Osteoblast (primary cell): Measurements from ENCODE around the gene SHMT2. TPM values are rescaled to one million over a fixed set of nuclear protein-coding genes. Genes with fewer than 3 reads are reported as not detected.
A peak's percentile ranks its signal among the peaks of the same experiment; 100 is the strongest.

Experiments
- DNase-seq: peaks from one replicate; pipeline ENCODE4 v3.0.0; 2011; ENCODE audit warnings: low spot score, mixed read lengths; ENCODE audit not compliant: insufficient read length; ENCODE audit errors: missing footprints
- H2AFZ ChIP-seq: 2 replicates; pipeline ENCODE4 v1.6.0; 2011; ENCODE audit warnings: mild to moderate bottlenecking, low read length
- H3K27ac ChIP-seq: 2 replicates; pipeline ENCODE4 v1.5.1; 2011; ENCODE audit warnings: mild to moderate bottlenecking, low read depth, low read length, moderate library complexity
- H3K27me3 ChIP-seq: 2 replicates; pipeline ENCODE4 v1.6.0; 2012; ENCODE audit warnings: mild to moderate bottlenecking, control low read depth, inconsistent platforms, low read length, moderate library complexity; ENCODE audit not compliant: insufficient read depth
- H3K36me3 ChIP-seq: 2 replicates; pipeline ENCODE4 v1.5.1; 2011; ENCODE audit warnings: mild to moderate bottlenecking, low read length, control low read depth, moderate library complexity; ENCODE audit not compliant: insufficient read depth
- H3K4me1 ChIP-seq: 2 replicates; pipeline ENCODE4 v1.5.1; 2011; ENCODE audit warnings: mild to moderate bottlenecking, low read length, control low read depth, moderate library complexity; ENCODE audit not compliant: insufficient read depth
- H3K4me2 ChIP-seq: 2 replicates; pipeline ENCODE4 v1.6.0; 2011; ENCODE audit warnings: mild to moderate bottlenecking, low read length; ENCODE audit not compliant: insufficient read depth
- H3K4me3 ChIP-seq: fragments of 200-600 bp; sonication (generic); 3 replicates; pipeline ENCODE4 v1.5.1; 2012; ENCODE audit warnings: mild to moderate bottlenecking, low read length, inconsistent platforms; ENCODE audit not compliant: insufficient read depth
- H3K79me2 ChIP-seq: 2 replicates; pipeline ENCODE4 v1.6.0; 2012; ENCODE audit warnings: mild to moderate bottlenecking, low read length, control low read depth, inconsistent platforms; ENCODE audit not compliant: insufficient read depth
- H3K9me3 ChIP-seq: 2 replicates; pipeline ENCODE4 v1.5.1; 2011; ENCODE audit warnings: low read depth, low read length, control low read depth
- H4K20me1 ChIP-seq: 2 replicates; pipeline ENCODE4 v1.6.0; 2012; ENCODE audit warnings: mild to moderate bottlenecking, low read length, control low read depth; ENCODE audit not compliant: insufficient read depth
- total RNA-seq: library from RNA; depleted of rRNA; stranded (reverse); fragments of >200 nt; gene quantifications from 2 replicates; pipeline ENCODE4 v1.2.3, GENCODE V29; 2012
- TF ChIP-seq, protein P1 (sequence below): IDR thresholded peaks from 2 replicates; pipeline ENCODE4 v1.5.1; 2011; ENCODE audit warnings: mild to moderate bottlenecking, low read depth, low read length, moderate library complexity; ENCODE audit errors: extremely low read depth

Gene SHMT2
- total RNA-seq, 1 donor = 408 TPM

DNA sequence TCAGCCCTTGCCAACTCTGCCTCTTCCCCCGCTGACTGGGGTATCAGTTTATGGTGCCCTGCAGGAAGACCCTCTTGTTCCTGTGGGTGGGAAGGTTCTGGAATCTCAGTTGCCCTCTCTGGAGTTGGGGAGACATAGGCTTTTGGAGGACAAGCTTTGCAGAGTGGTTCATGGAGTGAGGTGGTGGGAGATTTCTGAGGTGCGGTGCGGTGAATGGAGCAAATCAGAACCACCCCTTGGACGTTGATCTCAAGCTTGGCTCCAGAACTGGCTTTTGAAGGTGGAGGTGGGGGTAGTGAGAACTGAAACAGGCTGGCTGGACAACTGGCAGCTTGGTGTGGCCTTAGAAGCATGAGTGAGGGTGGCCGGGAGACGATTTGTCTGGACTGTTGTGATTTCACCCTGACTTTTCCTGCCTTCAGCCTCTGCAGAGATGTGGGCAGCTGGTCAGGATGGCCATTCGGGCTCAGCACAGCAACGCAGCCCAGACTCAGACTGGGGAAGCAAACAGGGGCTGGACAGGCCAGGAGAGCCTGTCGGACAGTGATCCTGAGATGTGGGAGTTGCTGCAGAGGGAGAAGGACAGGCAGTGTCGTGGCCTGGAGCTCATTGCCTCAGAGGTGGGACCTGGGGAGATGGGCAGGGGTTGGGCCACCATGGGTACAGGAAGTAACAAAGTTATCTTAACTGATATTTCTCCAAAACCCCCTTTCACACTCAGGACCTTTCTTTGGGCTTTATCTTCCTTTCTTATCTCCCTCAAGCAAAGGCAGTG, 1.1 kb downstream of the SHMT2 start:
- Histone ChIP-seq H3K27ac (peak overlapping the region; percentile 98), H4K20me1 (peaks cover 42% of the 10 kb centered on the region)
- no peak for DNase-seq

DNA sequence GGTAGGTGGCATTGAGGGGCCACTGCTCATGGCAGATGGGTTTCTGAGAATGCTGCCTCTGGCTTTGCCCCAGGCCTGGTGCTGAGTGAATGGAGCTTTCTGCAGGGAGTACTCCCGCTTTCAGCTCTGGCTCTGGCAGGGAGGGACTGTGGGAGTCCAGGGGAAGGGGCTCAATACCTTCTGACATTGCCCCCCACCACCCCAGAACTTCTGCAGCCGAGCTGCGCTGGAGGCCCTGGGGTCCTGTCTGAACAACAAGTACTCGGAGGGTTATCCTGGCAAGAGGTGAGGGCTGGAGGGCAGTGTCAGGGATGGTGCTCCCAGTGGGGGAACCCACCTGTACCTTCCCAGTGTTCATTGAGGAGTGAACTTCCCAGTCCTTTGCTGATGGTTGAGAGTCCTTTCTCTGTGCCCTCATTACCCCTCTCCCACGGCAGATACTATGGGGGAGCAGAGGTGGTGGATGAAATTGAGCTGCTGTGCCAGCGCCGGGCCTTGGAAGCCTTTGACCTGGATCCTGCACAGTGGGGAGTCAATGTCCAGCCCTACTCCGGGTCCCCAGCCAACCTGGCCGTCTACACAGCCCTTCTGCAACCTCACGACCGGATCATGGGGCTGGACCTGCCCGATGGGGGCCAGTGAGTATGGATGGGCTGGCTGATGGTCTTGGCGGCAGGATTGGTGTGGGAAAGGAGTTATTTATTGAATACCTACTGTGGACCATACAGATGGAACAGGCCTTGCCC, 1.9 kb downstream of the SHMT2 start:
- H3K36me3 ChIP-seq = peaks cover 37% of the 10 kb centered on the region
- peak overlapping the region; percentile 98 for H3K27ac ChIP-seq
- no peak overlapping the region for H2AFZ ChIP-seq
- H3K4me1 ChIP-seq = peaks cover 57% of the 10 kb centered on the region
- no peaks in the 10 kb centered on the region for H3K9me3 ChIP-seq
- DNase-seq = peak; percentile 73
- TF ChIP-seq, protein P1, sequence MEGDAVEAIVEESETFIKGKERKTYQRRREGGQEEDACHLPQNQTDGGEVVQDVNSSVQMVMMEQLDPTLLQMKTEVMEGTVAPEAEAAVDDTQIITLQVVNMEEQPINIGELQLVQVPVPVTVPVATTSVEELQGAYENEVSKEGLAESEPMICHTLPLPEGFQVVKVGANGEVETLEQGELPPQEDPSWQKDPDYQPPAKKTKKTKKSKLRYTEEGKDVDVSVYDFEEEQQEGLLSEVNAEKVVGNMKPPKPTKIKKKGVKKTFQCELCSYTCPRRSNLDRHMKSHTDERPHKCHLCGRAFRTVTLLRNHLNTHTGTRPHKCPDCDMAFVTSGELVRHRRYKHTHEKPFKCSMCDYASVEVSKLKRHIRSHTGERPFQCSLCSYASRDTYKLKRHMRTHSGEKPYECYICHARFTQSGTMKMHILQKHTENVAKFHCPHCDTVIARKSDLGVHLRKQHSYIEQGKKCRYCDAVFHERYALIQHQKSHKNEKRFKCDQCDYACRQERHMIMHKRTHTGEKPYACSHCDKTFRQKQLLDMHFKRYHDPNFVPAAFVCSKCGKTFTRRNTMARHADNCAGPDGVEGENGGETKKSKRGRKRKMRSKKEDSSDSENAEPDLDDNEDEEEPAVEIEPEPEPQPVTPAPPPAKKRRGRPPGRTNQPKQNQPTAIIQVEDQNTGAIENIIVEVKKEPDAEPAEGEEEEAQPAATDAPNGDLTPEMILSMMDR = no peak
- H3K4me2 ChIP-seq = peak overlapping the region; percentile 96
- H3K4me3 ChIP-seq = peak overlapping the region; percentile 84
- H3K27me3 ChIP-seq = peaks cover 3% of the 10 kb centered on the region
- peaks cover 45% of the 10 kb centered on the region for H4K20me1 ChIP-seq
- H3K79me2 ChIP-seq = peaks cover 38% of the 10 kb centered on the region

More for the DNA sequence above, 1.1 kb downstream of the SHMT2 start:
- Histone ChIP-seq H3K4me3 (peak overlapping the region; percentile 84), H2AFZ (peak overlapping the region; percentile 52), H3K36me3 (peaks cover 37% of the 10 kb centered on the region), H3K9me3 (no peaks in the 10 kb centered on the region), H3K4me2 (peak overlapping the region; percentile 96), H3K27me3 (no peaks in the 10 kb centered on the region), H3K4me1 (peaks cover 57% of the 10 kb centered on the region), H3K79me2 (peaks cover 38% of the 10 kb centered on the region)
- TF ChIP-seq, protein P1 = no peak

DNA sequence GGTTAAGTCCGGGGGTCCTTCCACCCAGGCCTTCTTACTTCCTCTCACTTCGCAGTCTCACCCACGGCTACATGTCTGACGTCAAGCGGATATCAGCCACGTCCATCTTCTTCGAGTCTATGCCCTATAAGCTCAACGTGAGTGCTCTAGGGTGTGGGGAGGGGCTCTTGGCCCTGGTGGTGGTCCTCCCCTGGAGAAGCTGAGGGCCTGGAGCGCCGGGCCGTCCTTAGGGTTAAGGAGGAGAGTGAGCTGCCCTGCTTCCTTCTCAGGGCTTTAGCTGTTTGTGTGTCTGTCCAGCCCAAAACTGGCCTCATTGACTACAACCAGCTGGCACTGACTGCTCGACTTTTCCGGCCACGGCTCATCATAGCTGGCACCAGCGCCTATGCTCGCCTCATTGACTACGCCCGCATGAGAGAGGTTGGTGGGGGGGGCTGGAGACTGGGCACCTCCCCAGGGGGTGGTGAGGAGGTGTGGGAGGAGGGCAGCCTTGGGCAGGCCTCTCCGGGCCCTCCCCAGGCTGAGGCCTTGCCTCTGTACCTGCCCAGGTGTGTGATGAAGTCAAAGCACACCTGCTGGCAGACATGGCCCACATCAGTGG, 2.7 kb downstream of the SHMT2 start:
- H2AFZ ChIP-seq = no peak overlapping the region

More for the DNA sequence above, 2.7 kb downstream of the SHMT2 start:
- H3K27ac ChIP-seq = peak overlapping the region; percentile 98
- peak; percentile 75 for DNase-seq
- H3K4me2 ChIP-seq = no peak overlapping the region
- no peak overlapping the region for H3K4me3 ChIP-seq
- peaks cover 37% of the 10 kb centered on the region for H3K36me3 ChIP-seq
- H4K20me1 ChIP-seq = peaks cover 45% of the 10 kb centered on the region
- H3K9me3 ChIP-seq = no peaks in the 10 kb centered on the region
- H3K27me3 ChIP-seq = peaks cover 3% of the 10 kb centered on the region
- H3K4me1 ChIP-seq = peaks cover 53% of the 10 kb centered on the region
- H3K79me2 ChIP-seq = peaks cover 38% of the 10 kb centered on the region
- TF ChIP-seq, protein P1 = no peak
